OCI-LY1 (cell line): ENCODE measurements around the gene CDH4.

ENCODE experiments used
- EZH2 ChIP-seq: fragments of 200-600 bp; sonication (generic), shearing (Covaris generic); IDR thresholded peaks from 2 replicates; pipeline ENCODE4 v1.8.0; 2017; ENCODE audit warnings: borderline replicate concordance, mixed run types, mild to moderate bottlenecking, antibody characterized with exemption, low read length, moderate library complexity, mixed read lengths
- TF ChIP-seq, protein P1 (sequence below): fragments of 200-600 bp; sonication (generic), shearing (Covaris generic); IDR thresholded peaks from 2 replicates; pipeline ENCODE4 v1.5.1; 2017; ENCODE audit warnings: mild to moderate bottlenecking, antibody characterized with exemption, low read length, moderate library complexity, mixed read lengths

DNA sequence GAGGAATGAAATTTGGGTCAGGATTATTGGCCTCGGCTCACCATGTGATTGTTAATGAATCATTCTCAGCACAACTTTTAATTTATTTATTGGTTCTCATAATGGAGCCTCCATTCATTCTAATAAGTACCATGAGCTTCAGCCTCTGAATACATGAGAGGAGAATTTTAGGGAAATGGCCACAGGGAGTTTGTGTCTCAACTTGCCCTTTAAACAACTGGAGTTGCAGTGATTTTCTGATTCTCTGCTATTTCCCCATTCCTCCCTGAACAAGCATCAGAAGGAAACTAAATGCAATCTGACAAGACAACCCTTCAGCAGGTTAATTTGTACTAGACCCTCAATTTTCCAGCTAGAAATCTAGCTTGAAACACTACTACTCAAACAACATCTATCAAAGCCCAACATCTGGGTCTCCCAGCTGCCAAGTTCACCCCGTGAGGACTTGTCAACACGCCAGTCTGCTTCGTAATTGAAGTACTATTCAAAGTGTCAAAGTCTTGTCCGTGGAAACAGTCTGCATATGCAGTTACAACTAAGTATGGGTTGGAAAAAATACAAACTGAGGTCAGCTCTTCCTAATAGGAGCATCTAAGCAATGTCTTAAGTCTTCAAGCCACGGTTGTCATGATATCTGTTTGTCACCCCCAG, 235.4 kb downstream of the CDH4 start:
- TF ChIP-seq, protein P1, sequence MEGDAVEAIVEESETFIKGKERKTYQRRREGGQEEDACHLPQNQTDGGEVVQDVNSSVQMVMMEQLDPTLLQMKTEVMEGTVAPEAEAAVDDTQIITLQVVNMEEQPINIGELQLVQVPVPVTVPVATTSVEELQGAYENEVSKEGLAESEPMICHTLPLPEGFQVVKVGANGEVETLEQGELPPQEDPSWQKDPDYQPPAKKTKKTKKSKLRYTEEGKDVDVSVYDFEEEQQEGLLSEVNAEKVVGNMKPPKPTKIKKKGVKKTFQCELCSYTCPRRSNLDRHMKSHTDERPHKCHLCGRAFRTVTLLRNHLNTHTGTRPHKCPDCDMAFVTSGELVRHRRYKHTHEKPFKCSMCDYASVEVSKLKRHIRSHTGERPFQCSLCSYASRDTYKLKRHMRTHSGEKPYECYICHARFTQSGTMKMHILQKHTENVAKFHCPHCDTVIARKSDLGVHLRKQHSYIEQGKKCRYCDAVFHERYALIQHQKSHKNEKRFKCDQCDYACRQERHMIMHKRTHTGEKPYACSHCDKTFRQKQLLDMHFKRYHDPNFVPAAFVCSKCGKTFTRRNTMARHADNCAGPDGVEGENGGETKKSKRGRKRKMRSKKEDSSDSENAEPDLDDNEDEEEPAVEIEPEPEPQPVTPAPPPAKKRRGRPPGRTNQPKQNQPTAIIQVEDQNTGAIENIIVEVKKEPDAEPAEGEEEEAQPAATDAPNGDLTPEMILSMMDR: no peak
- TF ChIP-seq EZH2: no peak
